NCI-H1436 treated with DMSO at 0.1 percent for 48 hours (cell line): Measurements from ENCODE around the gene PLXNA2.
A peak's percentile ranks its signal among the peaks of the same experiment; 100 is the strongest.

Source experiments
- DNase-seq: peaks from one replicate; lab custom pipeline; 2025; lab: John Stamatoyannopoulos, UW

The PLXNA2 gene

GRCh38 chr1:208160259-208160819, 83.8 kb downstream of the PLXNA2 start:
- DNase-seq = no peak

GRCh38 chr1:208159555-208160258, 84.5 kb downstream of the PLXNA2 start:
- no peak for DNase-seq

GRCh38 chr1:208158640-208159554, 85.3 kb downstream of the PLXNA2 start:
- DNase-seq = no peak

GRCh38 chr1:208157769-208158168, 86.4 kb downstream of the PLXNA2 start:
- DNase-seq = no peak

- DNase-seq = no peak
Measured at GRCh38 chr1:208156741-208157140, 87.4 kb downstream of the PLXNA2 start.

GRCh38 chr1:208156310-208156709, 87.9 kb downstream of the PLXNA2 start:
- DNase-seq = no peak

GRCh38 chr1:208154679-208155642, 89.2 kb downstream of the PLXNA2 start:
- peak; percentile 68 for DNase-seq

GRCh38 chr1:208154040-208154439, 90.1 kb downstream of the PLXNA2 start:
- no peak for DNase-seq

GRCh38 chr1:208153386-208153785, 90.8 kb downstream of the PLXNA2 start:
- DNase-seq = peak; percentile 37

- DNase-seq = no peak
Measured at GRCh38 chr1:208151728-208152598, 92.2 kb downstream of the PLXNA2 start.

GRCh38 chr1:208150833-208151458, 93.2 kb downstream of the PLXNA2 start:
- DNase-seq = no peak

- no peak for DNase-seq
Measured at GRCh38 chr1:208149776-208150514, 94.2 kb downstream of the PLXNA2 start.

- DNase-seq = no peak
Measured at GRCh38 chr1:208149213-208149612, 95.0 kb downstream of the PLXNA2 start.

GRCh38 chr1:208148380-208148779, 95.8 kb downstream of the PLXNA2 start:
- no peak for DNase-seq

- DNase-seq = no peak
Measured at GRCh38 chr1:208146650-208147049, 97.5 kb downstream of the PLXNA2 start.

GRCh38 chr1:208145167-208145566, 99.0 kb downstream of the PLXNA2 start:
- no peak for DNase-seq

GRCh38 chr1:208142590-208143382, 101.4 kb downstream of the PLXNA2 start:
- no peak for DNase-seq

GRCh38 chr1:208141610-208142192, 102.5 kb downstream of the PLXNA2 start:
- DNase-seq = no peak
